Subcutaneous abdominal adipose tissue (tissue), 5 donors: ENCODE results near the gene ATP8B3.

Experiments
- H3K27ac ChIP-seq: one replicate; pipeline ENCODE4 v1.7.0; 2013; ENCODE audit warnings: low read depth, mild to moderate bottlenecking, inconsistent platforms, low read length, moderate library complexity
- H3K27me3 ChIP-seq, 5 donors: one replicate each; pipeline ENCODE4 v1.7.0; 2013; ENCODE audit warnings: low read length in 5 of 5, inconsistent platforms in 1 of 5; ENCODE audit not compliant: control insufficient read depth in 5 of 5, insufficient read depth in 4 of 5
- H3K36me3 ChIP-seq, 5 donors: one replicate each; pipeline ENCODE4 v1.7.0; 2013; ENCODE audit warnings: low read length in 5 of 5; ENCODE audit not compliant: control insufficient read depth in 5 of 5, insufficient read depth in 5 of 5
- H3K4me1 ChIP-seq, 5 donors: one replicate each; pipeline ENCODE4 v1.7.0; 2013; ENCODE audit warnings: low read length in 5 of 5, mild to moderate bottlenecking in 3 of 5, moderate library complexity in 1 of 5; ENCODE audit not compliant: control insufficient read depth in 5 of 5, insufficient read depth in 5 of 5
- H3K4me3 ChIP-seq, 5 donors: one replicate each; pipeline ENCODE4 v1.7.0; 2013; ENCODE audit warnings: low read length in 5 of 5, low read depth in 1 of 5
- H3K9ac ChIP-seq, 5 donors: one replicate each; pipeline ENCODE4 v1.7.0; 2013; ENCODE audit warnings: low read length in 5 of 5, mild to moderate bottlenecking in 4 of 5, moderate library complexity in 3 of 5
- H3K9me3 ChIP-seq, 5 donors: one replicate each; pipeline ENCODE4 v1.7.0; 2013; ENCODE audit warnings: low read length in 5 of 5; ENCODE audit not compliant: control insufficient read depth in 5 of 5
- donor health status: healthy.
- donor health status: healthy.
- donor health status: healthy.
- donor health status: healthy.
- donor health status: healthy.

Gene ATP8B3

DNA sequence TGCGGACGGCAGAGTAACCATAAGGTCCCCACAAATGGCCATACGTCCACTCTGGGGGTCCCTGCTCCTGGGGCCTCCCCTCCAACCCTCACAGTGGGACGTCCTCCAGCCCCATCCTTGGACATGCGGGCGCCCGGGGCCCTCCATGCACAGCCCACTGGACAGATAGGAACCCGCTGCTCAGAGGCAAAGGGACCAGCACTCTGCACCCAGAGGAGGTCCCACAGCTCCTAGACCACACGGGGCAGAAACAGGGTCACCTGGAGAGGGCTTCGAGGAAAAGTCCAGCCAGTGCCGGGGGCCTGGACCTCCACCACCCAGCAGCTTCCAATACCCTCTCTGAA is 25.1 kb upstream of the ATP8B3 start:
- Histone ChIP-seq H3K27ac (no peak overlapping the region), H3K36me3 (peaks cover 0 to 21% (median 3%) of the 10 kb centered on the region in 5 donors), H3K27me3 (no peaks in the 10 kb centered on the region), H3K9me3 (no peaks in the 10 kb centered on the region), H3K9ac (peak overlapping the region in 2 of 5 donors; percentile 42 to 48), H3K4me3 (peak overlapping the region in 4 of 5 donors; percentile 32 to 60 (median 44)), H3K4me1 (peaks cover 1 to 66% (median 46%) of the 10 kb centered on the region in 5 donors)

DNA sequence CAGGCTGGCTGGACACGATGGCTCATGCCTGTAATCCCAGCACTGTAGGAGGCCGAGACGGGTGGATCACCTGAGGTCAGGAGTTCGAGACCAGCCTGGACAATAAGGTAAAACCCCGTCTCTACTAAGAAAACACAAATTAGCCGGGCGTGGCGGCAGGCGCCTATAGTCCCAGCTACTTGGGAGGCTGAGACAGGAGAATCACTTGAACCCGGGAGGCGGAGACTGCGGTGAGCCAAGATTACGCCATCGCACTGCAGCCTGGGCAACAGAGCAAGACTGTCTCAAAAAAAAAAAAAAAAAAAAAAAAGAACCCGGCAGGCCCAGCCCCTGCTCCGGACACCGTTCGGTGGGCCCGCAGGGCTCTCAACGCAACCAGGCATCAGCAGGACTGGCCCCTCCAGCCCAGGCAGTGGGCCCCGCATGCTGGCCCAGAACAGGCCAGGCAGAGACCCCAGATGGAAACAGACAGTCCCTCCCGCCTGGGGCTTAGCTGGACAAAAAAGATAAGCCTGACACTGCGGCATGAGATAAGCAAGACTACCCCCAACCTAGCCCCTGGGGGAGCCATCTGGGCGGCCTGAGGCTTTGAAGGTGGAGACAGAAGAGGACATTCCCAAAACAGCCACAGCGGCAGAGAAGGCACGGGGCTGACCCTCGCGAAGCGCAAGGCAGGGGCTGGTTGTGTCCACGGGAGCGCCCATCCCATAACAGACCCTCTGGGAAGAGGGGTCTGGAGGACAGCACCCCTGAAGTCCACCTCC is 24.6 kb upstream of the ATP8B3 start:
- H3K9ac ChIP-seq = peak overlapping the region in 1 of 5 donors; percentile 42
- peaks cover 1 to 60% (median 43%) of the 10 kb centered on the region in 5 donors for H3K4me1 ChIP-seq
- peaks cover 0 to 25% (median 3%) of the 10 kb centered on the region in 5 donors for H3K36me3 ChIP-seq
- no peaks in the 10 kb centered on the region for H3K27me3 ChIP-seq
- H3K27ac ChIP-seq = no peak overlapping the region
- no peaks in the 10 kb centered on the region for H3K9me3 ChIP-seq
- H3K4me3 ChIP-seq = no peak overlapping the region

DNA sequence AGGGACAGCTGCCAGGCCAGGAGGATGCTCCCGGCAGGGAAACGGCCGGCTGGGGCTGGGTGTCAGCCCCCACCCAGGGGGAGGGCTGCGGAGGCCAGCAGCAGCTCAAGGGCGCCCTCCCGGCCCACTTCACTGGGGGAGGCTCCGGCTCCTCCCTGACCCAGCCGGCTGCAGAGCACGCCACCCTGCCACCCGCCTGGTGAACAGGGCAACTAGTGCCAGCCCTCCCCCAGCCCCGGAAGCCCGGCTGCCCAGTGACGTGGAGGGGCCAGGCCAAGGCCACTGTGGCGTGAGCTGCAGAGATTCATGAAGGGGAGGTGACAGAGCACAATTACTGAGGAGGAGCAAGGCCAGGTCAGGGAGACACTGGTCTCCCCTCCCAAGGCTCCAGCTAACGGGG is 21.5 kb upstream of the ATP8B3 start:
- Histone ChIP-seq H3K27me3 (no peaks in the 10 kb centered on the region), H3K4me1 (peaks cover 0 to 33% (median 19%) of the 10 kb centered on the region in 5 donors), H3K27ac (no peak overlapping the region), H3K4me3 (no peak overlapping the region), H3K9ac (no peak overlapping the region), H3K36me3 (peaks cover 0 to 38% (median 13%) of the 10 kb centered on the region in 5 donors), H3K9me3 (no peaks in the 10 kb centered on the region)

DNA sequence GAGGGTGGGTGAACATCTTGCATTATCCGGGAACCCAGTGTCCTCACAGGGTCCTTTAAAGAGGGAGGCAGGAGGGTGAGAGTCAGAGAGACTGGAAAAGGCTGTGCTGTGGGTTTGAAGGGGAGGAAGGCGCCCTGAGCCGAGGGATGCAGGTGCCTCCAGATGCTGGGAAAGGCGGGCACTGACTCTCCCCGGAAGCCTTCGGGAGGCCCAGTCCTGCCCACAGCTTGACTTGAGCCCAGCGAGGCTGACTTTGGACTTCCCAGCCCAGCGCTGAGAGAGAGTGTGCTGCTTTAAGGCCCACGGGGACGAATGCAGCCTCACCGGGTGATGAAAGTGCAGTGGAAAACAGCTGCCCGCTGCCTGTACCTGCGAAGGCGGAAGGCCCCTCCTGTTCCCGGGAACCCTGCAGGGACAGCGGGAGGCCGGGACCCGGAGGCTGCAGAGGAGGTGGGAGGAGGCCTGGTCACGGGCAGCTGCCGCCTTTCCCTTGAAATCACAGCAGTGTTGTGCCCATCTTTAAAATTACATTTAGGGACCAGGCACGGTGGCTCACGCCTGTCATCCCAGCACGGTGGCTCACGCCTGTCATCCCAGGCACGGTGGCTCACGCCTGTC is 20.1 kb upstream of the ATP8B3 start:
- H3K9me3 ChIP-seq = no peaks in the 10 kb centered on the region
- peaks cover 0 to 52% (median 20%) of the 10 kb centered on the region in 5 donors for H3K36me3 ChIP-seq
- H3K9ac ChIP-seq = no peak overlapping the region
- H3K27me3 ChIP-seq = no peaks in the 10 kb centered on the region
- peaks cover 0 to 19% (median 9%) of the 10 kb centered on the region in 5 donors for H3K4me1 ChIP-seq
- no peak overlapping the region for H3K4me3 ChIP-seq
- no peak overlapping the region for H3K27ac ChIP-seq

DNA sequence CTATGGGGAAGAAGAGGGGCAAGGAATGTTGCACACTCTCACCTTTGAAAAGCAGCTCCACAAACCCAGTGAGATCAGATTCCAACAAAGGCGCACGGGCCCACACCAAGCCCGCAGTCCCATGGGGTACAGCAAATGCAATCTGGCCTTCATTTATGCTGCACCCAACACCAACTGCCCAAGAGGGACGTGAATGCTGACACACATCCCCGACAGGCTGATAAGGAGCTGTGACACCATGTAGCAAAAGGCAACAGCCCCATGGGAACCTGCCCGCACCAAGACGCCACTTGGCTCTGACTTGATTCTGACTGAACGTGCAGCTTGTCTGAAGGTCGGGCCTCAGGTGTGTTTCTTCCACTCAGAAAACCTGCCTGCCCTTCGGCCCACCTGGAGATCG is 18.9 kb upstream of the ATP8B3 start:
- Histone ChIP-seq H3K4me3 (no peak overlapping the region), H3K4me1 (peaks cover 0 to 19% (median 8%) of the 10 kb centered on the region in 5 donors), H3K9me3 (no peaks in the 10 kb centered on the region), H3K27me3 (no peaks in the 10 kb centered on the region), H3K27ac (no peak overlapping the region), H3K9ac (no peak overlapping the region), H3K36me3 (peaks cover 0 to 60% (median 23%) of the 10 kb centered on the region in 5 donors)

DNA sequence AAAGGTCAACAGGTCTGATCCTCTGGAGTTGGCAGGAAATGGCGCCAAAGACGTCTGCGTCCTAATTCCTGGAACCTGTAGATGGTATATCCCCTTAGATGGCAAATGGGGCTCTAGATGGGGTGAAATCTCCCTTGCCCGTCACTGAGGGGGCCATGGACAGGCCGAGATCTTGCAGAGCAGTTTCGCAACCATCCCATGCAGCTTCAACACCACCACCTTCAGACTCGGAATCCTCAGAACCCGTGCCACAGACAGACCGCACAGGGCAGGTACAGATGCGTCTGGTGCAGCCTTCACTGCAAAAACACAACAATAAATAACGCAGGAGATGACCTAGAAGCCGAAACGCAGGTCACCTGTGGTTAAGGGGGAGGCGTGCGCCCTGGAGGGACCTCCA is 18.5 kb upstream of the ATP8B3 start:
- Histone ChIP-seq H3K27ac (no peak overlapping the region), H3K27me3 (no peaks in the 10 kb centered on the region), H3K9ac (no peak overlapping the region), H3K9me3 (no peaks in the 10 kb centered on the region), H3K4me1 (peaks cover 0 to 17% (median 10%) of the 10 kb centered on the region in 5 donors), H3K36me3 (peaks cover 0 to 64% (median 23%) of the 10 kb centered on the region in 5 donors), H3K4me3 (no peak overlapping the region)

DNA sequence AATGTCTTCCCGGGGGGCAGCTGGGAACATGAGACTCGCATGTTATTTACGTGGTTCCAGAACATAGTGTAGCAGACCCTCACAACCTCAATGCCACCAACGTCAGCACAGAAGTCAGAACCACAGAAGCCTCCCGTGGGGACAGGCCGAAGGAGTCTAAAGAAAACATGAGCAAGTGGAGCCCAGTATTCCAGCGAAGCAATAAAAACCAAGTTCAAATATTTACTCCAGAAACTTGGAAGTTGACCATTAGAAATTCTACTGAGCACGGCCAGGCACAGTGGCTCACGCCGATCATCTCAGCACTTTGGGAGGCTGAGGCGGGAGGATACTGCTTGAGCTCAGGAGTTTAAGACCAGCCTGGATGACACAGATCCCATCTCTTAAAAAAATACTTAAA is 17.9 kb upstream of the ATP8B3 start:
- H3K27me3 ChIP-seq = no peaks in the 10 kb centered on the region
- peaks cover 0 to 17% (median 10%) of the 10 kb centered on the region in 5 donors for H3K4me1 ChIP-seq
- H3K9me3 ChIP-seq = no peaks in the 10 kb centered on the region
- peaks cover 0 to 64% (median 23%) of the 10 kb centered on the region in 5 donors for H3K36me3 ChIP-seq
- no peak overlapping the region for H3K4me3 ChIP-seq
- no peak overlapping the region for H3K9ac ChIP-seq
- H3K27ac ChIP-seq = no peak overlapping the region

DNA sequence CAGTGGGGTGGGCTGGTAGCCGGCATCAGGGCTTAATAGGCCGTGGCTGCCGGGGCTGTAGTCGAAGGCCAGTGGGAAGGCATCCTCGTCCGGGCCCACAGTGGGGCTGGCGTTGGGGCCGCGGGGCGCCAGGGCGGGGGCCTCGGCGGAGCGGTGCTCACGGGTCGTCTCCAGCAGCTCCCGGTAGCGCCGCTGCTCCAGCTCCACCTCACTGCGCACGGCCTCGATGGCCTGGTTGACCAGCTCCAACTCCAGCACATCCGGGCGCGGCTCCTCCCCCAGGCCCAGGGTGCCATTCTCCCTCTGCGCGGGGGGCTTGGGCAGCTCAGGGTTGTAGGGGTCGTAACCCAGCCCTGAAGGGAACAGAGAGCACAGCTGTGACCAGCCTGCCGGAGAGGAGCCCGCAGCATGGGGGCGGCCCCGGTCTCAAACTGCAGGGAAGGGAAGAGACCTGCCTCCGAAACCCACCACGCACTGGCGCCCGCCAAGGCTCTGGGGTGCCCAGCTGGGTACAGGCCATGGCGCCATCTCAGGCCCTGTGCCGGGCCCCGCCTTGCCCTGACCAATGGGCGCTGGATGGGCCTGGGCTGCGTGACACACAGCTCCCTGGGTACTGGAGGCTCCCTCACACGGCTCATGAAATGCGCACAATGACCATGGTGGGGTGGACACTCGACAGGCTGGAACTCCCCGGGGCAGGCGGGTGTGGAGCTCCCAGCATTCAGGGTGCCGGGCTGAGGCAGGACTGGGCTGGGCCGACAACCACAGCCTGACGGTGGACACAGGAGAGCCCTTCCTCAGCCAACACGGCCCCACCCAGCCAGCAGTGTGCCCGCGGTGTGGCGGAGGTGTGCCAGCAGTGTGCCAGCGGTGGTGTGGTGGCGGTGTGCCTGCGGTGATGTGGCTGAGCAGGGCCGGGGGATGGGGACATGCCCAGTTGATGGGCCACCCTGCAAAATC is 16.5 kb upstream of the ATP8B3 start:
- no peaks in the 10 kb centered on the region for H3K9me3 ChIP-seq
- H3K27ac ChIP-seq = no peak overlapping the region
- H3K4me1 ChIP-seq = peaks cover 0 to 15% (median 10%) of the 10 kb centered on the region in 5 donors
- no peak overlapping the region for H3K4me3 ChIP-seq
- no peaks in the 10 kb centered on the region for H3K27me3 ChIP-seq
- H3K36me3 ChIP-seq = peaks cover 0 to 68% (median 33%) of the 10 kb centered on the region in 5 donors
- no peak overlapping the region for H3K9ac ChIP-seq

DNA sequence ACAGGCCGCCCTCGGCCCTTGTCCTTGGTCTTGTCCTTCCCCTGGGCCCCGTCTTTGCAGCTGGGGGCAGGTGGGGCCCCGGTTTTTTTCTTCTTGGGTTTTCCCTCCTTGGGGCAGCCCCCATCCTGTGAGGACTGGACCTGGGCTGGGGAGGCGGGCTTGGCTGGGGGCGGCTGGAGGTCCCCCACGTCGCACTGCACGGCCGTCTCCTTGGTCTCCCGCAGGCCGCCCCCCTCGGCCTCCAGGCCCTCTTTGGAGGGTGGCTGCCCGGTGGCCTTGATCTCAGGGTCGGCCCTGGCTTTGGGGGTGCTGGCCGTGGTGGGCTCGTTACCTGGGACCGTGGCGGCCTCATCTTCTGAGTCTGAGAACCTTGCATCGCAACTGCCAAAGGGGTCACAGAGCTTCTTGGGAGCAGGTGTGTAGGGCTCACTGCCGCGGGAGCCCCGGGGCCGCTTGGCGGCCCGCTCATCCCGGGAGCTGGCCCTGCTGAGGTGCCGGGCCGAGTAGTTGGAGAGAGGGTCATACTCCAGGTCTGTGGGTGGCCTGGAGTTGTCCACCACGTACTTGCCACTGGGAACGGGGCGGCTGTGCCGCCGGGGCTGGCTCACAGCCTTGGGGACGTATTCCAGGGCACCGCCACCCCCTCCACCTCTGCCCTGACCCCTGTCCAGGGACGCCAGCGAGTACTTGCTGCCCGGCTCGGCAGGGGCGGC is 15.6 kb upstream of the ATP8B3 start:
- no peak overlapping the region for H3K9ac ChIP-seq
- H3K9me3 ChIP-seq = no peaks in the 10 kb centered on the region
- peaks cover 0 to 10% (median 9%) of the 10 kb centered on the region in 5 donors for H3K4me1 ChIP-seq
- H3K36me3 ChIP-seq = peaks cover 0 to 72% (median 39%) of the 10 kb centered on the region in 5 donors
- no peak overlapping the region for H3K4me3 ChIP-seq
- no peak overlapping the region for H3K27ac ChIP-seq
- H3K27me3 ChIP-seq = no peaks in the 10 kb centered on the region
